ENCODE data around the gene DTNB. TPM values are rescaled to one million over a fixed set of nuclear protein-coding genes. Genes with fewer than 3 reads are reported as not detected.

Gene DTNB
- total RNA-seq, 1 experiment from 2014 or later, result 19.8 TPM

DNA sequence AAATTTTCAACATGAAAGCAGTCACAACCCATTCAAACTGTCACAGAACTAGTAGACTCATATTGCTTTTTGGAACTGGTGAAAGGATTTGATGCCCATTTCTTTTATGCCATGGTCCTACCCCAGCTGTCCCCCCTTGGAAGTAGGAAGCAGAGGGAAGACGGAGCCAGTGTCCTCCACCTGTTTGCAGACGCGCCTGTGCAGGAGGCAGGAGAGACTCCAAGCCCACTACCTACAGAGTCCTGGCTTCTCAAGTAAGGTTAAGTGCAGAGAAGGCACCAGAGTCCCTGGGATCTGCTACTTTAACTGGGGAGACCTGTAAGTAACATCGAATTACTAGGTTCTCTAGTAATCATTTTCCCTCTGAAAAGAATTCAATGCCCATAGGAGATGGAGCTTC, 299.0 kb downstream of the DTNB start:
- H3K36me3 ChIP-seq (replicated peaks; ENCODE audit: control insufficient read depth, insufficient read depth, low read length), result no peaks in the 10 kb centered on the region
- H3K27me3 ChIP-seq (ENCODE audit: control insufficient read depth, insufficient read depth, low read length), result peaks cover 10% of the 10 kb centered on the region
- H3K4me3 ChIP-seq (ENCODE audit: insufficient read depth, low read depth, low read length), result no peak overlapping the region
- no peak for DNase-seq

DNA sequence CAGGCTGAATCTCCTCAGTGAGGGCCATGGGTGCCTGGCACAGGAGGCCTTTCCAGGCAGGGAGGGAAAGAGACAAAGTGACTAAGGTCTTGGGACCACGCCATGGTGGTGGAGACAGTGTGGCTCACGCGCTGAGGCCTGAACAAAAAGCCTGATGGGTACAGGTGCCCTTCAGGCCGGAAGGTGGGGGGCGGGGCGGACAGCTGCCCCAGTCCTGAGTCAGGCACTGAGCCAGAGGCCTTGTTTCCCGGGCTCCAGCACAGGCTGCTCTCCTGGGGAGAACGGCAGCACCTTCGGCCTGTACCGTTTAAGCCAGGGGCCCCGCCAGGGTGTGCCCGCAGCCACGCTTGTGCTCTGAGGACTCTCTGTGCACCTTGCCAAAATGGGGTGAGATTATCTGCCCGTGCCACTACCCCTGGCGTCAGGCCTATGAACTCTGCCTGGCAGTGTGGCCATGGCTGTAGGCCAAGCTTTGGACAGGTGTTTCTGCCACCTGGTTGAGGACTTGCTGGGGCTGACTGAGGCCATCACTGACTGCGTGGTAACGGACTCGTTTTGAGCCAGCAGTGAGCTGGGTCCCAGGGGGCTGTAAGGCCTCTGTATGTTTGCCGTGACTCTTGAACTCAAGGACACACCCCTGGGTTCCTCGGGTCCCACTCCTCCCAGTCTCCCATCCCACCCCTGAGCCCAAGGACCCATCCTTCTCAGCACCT, 300.0 kb downstream of the DTNB start:
- no peaks in the 10 kb centered on the region for H3K36me3 ChIP-seq (replicated peaks; ENCODE audit: control insufficient read depth, insufficient read depth, low read length)
- no peak overlapping the region for H3K4me3 ChIP-seq (ENCODE audit: insufficient read depth, low read depth, low read length)
- H3K27me3 ChIP-seq (ENCODE audit: control insufficient read depth, insufficient read depth, low read length), result peaks cover 10% of the 10 kb centered on the region
- DNase-seq, result peak; percentile 54

DNA sequence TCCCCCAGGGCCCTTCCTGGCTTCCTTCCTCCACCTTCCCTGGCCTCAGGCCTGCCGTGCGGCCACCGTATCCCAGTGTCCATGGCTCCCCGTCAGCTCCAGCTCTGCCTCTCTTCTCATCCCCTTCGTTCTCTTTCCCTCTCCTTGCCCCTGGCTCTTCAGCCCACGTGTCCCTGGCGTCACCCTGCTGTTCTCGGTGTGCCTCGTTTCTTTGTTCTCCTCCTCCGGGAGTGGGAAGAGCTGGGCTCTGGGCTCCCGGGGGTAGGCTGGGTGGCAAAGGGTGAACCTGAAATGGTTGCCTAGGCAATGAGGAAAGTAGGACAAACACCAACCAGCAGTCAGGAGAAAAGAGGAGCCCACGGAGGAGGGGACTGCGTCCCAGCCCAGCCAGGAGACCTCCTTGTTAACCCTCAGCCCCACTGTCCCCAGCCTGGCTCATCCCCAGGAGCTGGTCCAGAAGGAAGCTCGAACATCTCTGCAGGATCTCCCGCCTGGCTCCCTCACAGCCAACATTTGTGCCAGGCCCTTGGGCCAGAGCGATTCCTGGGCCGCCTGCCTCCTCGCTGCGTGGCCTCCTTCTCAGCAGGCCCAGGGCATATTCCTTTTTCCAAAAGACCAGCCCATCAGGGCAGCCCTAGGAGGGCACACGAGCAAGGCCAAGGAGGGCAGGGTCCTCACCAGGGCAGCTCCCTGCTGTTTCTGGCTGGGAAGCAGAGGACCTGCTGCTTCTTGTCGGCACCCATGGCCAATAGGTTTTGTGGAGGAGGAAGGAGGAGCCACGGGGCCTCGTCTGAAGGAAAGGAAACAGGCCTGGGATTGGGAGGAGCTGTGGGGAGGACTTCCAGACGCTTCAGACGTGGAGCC, 300.7 kb downstream of the DTNB start:
- Histone ChIP-seq H3K4me3 (ENCODE audit: insufficient read depth, low read depth, low read length) (no peak overlapping the region), H3K36me3 (replicated peaks; ENCODE audit: control insufficient read depth, insufficient read depth, low read length) (no peaks in the 10 kb centered on the region), H3K27me3 (ENCODE audit: control insufficient read depth, insufficient read depth, low read length) (peaks cover 10% of the 10 kb centered on the region)
- DNase-seq, result peak; percentile 54

DNA sequence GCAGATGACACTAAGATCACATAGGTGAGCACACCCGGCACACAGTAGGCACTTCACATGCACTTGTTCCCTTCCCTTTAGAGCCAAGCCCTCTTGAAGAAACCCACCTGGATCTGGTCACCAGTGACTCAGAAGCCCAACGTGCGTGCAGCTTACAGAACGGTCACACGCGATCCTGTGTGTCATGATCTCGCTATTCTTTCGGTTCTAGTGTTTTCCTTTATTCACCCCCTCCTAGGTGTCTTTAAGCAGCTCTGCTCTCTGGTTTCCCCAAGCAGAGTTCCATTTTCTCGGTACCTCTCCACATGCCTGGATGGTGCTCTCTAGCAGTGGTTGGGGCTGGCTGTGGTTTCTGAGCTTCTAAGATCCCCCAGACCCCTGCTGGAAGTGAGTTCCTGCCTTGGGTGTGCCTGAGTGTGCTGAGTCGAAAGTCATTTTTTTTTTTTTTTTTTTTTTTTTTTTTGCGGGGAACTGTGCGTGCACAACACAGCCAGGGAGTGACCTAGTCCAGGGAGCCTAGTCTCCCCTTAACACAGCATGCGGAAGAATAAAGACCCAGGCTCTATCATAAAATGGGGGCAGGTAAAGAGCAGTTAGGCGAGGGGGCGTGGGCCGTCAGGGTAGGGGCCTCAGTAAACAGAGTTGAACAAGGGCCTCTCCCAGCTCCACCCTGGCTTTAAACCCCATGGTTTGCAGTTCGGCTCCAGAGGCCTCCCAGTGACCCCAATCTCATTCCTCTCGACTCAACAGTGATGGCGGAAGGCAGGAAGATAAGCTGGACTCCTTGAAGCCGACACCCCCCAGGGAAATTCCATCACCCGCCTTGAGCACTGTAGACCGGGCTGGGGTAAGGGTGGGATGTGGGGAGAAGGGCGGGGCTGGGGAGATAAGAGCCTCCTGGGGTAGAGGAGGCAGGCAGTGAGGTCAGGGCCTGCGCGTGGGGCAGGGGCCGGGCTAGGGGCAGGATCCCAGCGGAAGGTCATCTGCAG, 301.8 kb downstream of the DTNB start:
- Histone ChIP-seq H3K27me3 (ENCODE audit: control insufficient read depth, insufficient read depth, low read length) (peaks cover 10% of the 10 kb centered on the region), H3K36me3 (replicated peaks; ENCODE audit: control insufficient read depth, insufficient read depth, low read length) (no peaks in the 10 kb centered on the region), H3K4me3 (ENCODE audit: insufficient read depth, low read depth, low read length) (no peak overlapping the region)
- DNase-seq, result no peak

DNA sequence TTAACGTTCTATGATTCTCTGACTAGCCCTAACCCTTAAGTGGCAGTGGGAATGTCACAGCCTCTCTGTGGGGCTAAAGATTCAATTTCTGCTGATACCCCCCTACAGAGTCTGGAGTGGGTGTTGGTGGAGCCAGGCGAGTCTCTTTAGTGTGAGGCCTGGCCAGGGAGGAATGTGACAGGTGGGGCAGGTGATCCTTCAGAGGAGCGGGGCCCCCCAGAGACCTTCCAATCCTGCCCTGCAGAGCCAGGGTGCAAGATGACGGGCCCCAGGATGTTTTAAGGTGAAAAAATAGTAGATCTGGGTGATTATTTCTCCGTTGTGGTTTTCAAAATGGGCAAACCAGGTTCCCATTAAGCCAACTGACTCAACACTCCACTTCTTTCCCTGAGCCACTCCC, 303.5 kb downstream of the DTNB start:
- no peaks in the 10 kb centered on the region; the same call in none of the 2 replicates for H3K27me3 ChIP-seq (ENCODE audit: control insufficient read depth, insufficient read depth, low read length)
- H3K4me3 ChIP-seq (ENCODE audit: insufficient read depth, low read depth, low read length), result no peak overlapping the region
- no peaks in the 10 kb centered on the region for H3K36me3 ChIP-seq (replicated peaks; ENCODE audit: control insufficient read depth, insufficient read depth, low read length)
- no peak for DNase-seq

DNA sequence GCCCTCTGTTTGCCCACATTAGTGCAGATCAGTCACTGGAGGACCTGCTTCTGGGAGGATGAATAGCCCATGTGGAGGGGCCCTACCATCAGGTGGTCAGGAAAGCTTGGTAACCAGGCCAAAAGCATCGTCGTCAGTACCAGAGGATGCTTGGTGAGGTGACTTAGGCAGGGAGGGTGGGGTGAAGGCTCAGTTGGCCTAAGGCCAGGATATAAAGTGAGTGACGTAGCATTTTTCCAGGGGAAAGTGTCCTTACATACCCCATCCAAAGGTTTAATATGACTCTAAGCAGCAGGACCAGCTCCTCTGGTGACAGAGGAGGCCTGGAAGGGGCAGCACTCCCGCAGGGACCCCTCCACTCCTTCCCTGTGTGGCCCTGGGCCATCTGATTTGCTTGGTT, 303.9 kb downstream of the DTNB start:
- Histone ChIP-seq H3K4me3 (ENCODE audit: insufficient read depth, low read depth, low read length) (no peak overlapping the region), H3K27me3 (ENCODE audit: control insufficient read depth, insufficient read depth, low read length) (no peaks in the 10 kb centered on the region; the same call in 1 of the 2 replicates), H3K36me3 (replicated peaks; ENCODE audit: control insufficient read depth, insufficient read depth, low read length) (no peaks in the 10 kb centered on the region)
- DNase-seq, result no peak

DNA sequence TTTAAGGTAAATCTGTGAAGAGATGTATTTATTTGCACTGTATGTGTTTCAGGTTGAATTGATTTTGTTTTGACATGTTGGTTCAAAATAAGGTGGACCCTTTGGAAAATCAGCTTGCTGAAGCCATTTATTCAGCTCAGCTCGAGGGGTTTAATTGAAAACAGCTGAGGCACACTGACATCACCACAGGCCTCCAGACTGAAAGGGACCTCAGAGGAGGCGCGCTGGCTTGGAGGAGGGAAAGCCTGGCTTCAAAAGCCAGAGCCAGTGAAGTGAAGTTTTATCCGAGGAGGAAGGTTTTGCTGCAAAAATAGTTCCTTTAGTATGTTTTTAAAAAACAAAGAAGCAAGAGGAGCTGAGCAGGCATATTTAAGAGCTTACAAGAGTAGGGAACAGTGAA, 304.7 kb downstream of the DTNB start:
- DNase-seq, result no peak
- Histone ChIP-seq H3K4me3 (ENCODE audit: insufficient read depth, low read depth, low read length) (no peak overlapping the region), H3K36me3 (replicated peaks; ENCODE audit: control insufficient read depth, insufficient read depth, low read length) (no peaks in the 10 kb centered on the region), H3K27me3 (ENCODE audit: control insufficient read depth, insufficient read depth, low read length) (no peaks in the 10 kb centered on the region; the same call in 1 of the 2 replicates)

DNA sequence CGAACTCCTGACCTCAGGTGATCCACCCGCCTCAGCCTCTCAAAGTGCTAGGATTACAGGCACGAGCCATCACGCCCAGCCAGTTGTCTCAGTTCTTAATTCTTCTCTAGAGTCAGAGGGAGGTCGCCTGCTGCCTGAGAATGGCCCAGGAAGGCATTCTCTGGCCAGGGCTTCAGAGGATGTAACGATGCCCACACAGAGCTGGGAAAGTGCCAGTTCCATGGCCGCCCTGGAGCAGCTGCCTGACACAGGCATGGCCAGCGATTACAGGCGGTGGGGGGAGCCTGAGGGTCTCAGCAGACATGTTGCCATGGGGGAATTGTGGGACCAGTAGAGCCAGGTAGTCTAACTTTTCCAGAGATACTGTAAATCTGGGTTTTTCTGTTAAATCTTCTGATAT, 306.1 kb downstream of the DTNB start:
- Histone ChIP-seq H3K36me3 (replicated peaks; ENCODE audit: control insufficient read depth, insufficient read depth, low read length) (no peaks in the 10 kb centered on the region), H3K4me3 (ENCODE audit: insufficient read depth, low read depth, low read length) (no peak overlapping the region), H3K27me3 (ENCODE audit: control insufficient read depth, insufficient read depth, low read length) (peaks cover 1% of the 10 kb centered on the region; the same call in 1 of the 2 replicates)
- no peak for DNase-seq

DNA sequence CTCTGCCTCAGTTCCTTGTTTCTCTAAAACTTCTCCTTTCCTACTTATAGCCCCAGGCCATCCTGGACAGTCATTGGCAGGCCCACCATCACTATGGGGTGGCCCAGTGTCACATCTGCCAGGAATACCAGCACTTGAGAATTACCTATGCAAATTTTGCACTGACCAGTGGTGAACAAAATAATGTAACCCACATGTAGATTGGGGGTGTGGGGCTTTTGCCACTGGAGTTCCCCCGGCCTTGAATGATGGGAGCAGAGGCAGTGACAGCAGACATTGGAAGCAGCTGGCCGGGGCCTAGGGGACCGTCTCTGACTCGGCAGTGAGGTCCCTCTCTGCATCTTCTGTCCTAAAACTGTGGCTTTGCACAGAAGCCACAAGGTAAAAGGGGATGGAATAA, 306.7 kb downstream of the DTNB start:
- DNase-seq, result no peak
- Histone ChIP-seq H3K4me3 (ENCODE audit: insufficient read depth, low read depth, low read length) (no peak overlapping the region), H3K27me3 (ENCODE audit: control insufficient read depth, insufficient read depth, low read length) (peaks cover 3% of the 10 kb centered on the region), H3K36me3 (replicated peaks; ENCODE audit: control insufficient read depth, insufficient read depth, low read length) (no peaks in the 10 kb centered on the region)

DNA sequence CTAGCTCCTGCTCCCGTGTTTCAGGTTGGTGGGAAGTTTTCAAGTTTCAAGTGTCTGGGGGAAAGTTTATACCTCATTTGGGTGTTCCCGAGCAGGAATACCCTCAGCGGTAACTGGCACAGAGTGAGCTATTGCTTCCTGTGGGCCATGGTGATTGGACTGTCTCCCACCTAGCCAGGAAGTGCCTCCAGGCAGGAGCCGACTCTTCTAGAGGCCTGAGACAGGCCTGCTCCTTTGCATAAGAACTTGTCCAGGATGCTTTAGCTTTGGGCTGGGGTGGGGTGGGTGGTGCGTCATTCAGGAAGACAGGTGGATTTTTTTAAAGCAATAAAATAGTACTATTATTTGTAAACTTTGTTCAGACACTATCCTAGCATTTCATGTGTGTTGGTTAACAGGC, 308.1 kb downstream of the DTNB start:
- Histone ChIP-seq H3K36me3 (replicated peaks; ENCODE audit: control insufficient read depth, insufficient read depth, low read length) (no peaks in the 10 kb centered on the region), H3K27me3 (ENCODE audit: control insufficient read depth, insufficient read depth, low read length) (peaks cover 8% of the 10 kb centered on the region), H3K4me3 (ENCODE audit: insufficient read depth, low read depth, low read length) (no peak overlapping the region)
- DNase-seq, result no peak

DNA sequence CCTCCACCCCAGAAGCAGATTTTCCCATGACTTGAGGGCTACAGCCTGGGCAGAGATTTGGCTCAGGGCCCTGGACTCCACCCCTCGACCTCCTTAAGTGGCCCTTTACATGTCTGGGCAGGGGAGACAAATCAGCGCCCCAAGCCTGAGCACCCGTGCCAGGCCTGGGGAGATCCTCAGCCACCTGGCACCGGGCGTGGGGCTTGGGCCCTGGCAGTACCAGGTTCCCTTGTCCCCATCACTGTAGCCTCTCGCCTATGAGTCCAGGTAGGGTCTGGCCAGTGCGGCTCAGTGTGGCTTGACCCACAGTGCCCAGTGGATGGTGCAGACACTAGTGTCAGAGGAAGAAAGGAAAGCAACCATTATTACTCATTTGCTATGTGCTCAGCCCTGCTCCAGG, 309.6 kb downstream of the DTNB start:
- H3K36me3 ChIP-seq (replicated peaks; ENCODE audit: control insufficient read depth, insufficient read depth, low read length), result no peaks in the 10 kb centered on the region
- DNase-seq, result no peak
- no peak overlapping the region for H3K4me3 ChIP-seq (ENCODE audit: insufficient read depth, low read depth, low read length)
- H3K27me3 ChIP-seq (ENCODE audit: control insufficient read depth, insufficient read depth, low read length), result peaks cover 8% of the 10 kb centered on the region

DNA sequence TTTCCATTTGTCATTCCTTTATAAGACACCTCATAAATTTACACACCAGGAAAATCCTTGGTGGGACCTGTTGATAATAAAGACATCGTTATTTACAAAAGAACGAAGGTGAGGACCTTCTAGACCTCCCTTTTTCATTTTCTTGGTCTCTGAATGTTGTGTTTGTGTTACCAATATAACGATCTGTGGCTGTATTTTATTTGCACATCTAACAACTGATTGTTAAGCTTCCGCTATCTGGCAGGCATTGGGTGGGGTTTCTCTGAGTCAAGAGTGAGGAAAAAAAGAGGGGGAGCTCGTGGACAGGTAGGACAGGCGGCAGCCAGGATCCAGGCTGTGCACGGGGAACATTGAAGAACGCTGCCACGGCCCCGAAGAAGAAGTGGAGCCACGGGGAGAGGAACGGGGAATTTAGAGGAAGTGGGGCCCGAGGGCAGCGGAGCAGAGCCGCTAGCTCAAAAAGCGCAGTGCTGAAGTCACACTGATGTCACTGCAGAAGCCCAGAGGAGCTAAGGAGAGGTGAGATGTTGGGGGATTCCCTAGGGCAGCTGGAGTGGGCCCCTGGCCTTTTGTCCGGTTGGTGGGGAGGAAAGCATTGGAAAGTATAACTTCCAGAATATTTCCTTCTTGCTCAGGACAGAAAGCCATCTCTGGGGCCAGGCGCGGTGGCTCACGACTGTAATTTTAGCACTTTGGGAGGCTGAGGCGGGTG, 310.8 kb downstream of the DTNB start:
- Histone ChIP-seq H3K4me3 (ENCODE audit: insufficient read depth, low read depth, low read length) (no peak overlapping the region), H3K27me3 (ENCODE audit: control insufficient read depth, insufficient read depth, low read length) (peaks cover 8% of the 10 kb centered on the region), H3K36me3 (replicated peaks; ENCODE audit: control insufficient read depth, insufficient read depth, low read length) (no peaks in the 10 kb centered on the region)
- DNase-seq, result no peak

DNA sequence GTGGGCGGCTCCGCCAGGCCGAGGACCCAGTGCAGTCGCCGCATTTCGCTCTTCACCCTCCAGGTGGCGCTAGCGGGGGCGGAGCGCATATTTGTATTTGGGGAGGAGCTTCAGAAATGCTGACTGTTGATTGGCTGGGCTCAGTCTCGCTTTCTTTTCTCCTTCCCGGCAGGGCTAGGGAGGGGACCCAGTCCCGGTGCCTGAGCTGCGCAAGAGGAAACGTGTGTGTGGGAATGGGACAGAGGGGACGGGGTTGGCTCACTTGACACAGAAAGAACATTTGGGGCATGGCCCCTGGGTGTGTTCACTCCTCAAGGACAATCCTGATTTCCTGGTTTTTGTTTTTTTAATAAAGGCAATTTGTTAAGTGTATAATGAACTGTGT, 311.3 kb downstream of the DTNB start:
- Histone ChIP-seq H3K27me3 (ENCODE audit: control insufficient read depth, insufficient read depth, low read length) (peaks cover 8% of the 10 kb centered on the region), H3K4me3 (ENCODE audit: insufficient read depth, low read depth, low read length) (no peak overlapping the region), H3K36me3 (replicated peaks; ENCODE audit: control insufficient read depth, insufficient read depth, low read length) (no peaks in the 10 kb centered on the region)
- DNase-seq, result peak; percentile 98

All from H7 (cell line).